Nucleus accumbens (tissue), 56 donors: ENCODE results near the gene GPRC5A.
A peak's percentile ranks its signal among the peaks of the same experiment; 100 is the strongest.

Experiments used
- DNase-seq, 56 donors: peaks; one replicate each; lab custom pipeline; 2025; lab: John Stamatoyannopoulos, UW

GPRC5A gene

GRCh38 chr12:12883369-12884001, 7.9 kb upstream of the GPRC5A start:
- DNase-seq, result no peak

- DNase-seq, result no peak
Measured at GRCh38 chr12:12885096-12885792, 6.1 kb upstream of the GPRC5A start.

- no peak for DNase-seq
Measured at GRCh38 chr12:12887471-12887870, 3.9 kb upstream of the GPRC5A start.

- DNase-seq, result no peak
Measured at GRCh38 chr12:12889701-12890100, 1.7 kb upstream of the GPRC5A start.

- DNase-seq, result peak in 11 of 56 donors; percentile 2 to 38 (median 17)
Measured at GRCh38 chr12:12890543-12891079, 751 bp upstream of the GPRC5A start.

GRCh38 chr12:12891881-12892355, 556 bp downstream of the GPRC5A start:
- no peak for DNase-seq

- DNase-seq, result no peak
Measured at GRCh38 chr12:12892681-12893141, 1.3 kb downstream of the GPRC5A start.

GRCh38 chr12:12893438-12893837, 2.1 kb downstream of the GPRC5A start:
- no peak for DNase-seq

- no peak for DNase-seq
Measured at GRCh38 chr12:12896260-12896659, 4.9 kb downstream of the GPRC5A start.

GRCh38 chr12:12897302-12897701, 5.9 kb downstream of the GPRC5A start:
- peak in 2 of 56 donors; percentile 3 to 7 for DNase-seq

- DNase-seq, result no peak
Measured at GRCh38 chr12:12898136-12898717, 6.9 kb downstream of the GPRC5A start.

- DNase-seq, result no peak
Measured at GRCh38 chr12:12898911-12899511, 7.6 kb downstream of the GPRC5A start.

- DNase-seq, result peak in 21 of 56 donors; percentile 3 to 72 (median 28)
Measured at GRCh38 chr12:12899530-12900380, 8.4 kb downstream of the GPRC5A start.

GRCh38 chr12:12900786-12901157, 9.4 kb downstream of the GPRC5A start:
- no peak for DNase-seq

GRCh38 chr12:12901158-12901791, 9.9 kb downstream of the GPRC5A start:
- DNase-seq, result peak in 36 of 56 donors; percentile 2 to 84 (median 30)

- DNase-seq, result no peak
Measured at GRCh38 chr12:12902036-12902435, 10.7 kb downstream of the GPRC5A start.

- DNase-seq, result no peak
Measured at GRCh38 chr12:12903642-12904609, 12.6 kb downstream of the GPRC5A start.

GRCh38 chr12:12907552-12907951, 16.2 kb downstream of the GPRC5A start:
- no peak for DNase-seq
